ENCODE data around the gene TSTD1. TPM values are rescaled to one million over a fixed set of nuclear protein-coding genes. Genes with fewer than 3 reads are reported as not detected.

TSTD1 gene
- total RNA-seq, 1 experiment from 2014 or later: 74.5 TPM

DNA sequence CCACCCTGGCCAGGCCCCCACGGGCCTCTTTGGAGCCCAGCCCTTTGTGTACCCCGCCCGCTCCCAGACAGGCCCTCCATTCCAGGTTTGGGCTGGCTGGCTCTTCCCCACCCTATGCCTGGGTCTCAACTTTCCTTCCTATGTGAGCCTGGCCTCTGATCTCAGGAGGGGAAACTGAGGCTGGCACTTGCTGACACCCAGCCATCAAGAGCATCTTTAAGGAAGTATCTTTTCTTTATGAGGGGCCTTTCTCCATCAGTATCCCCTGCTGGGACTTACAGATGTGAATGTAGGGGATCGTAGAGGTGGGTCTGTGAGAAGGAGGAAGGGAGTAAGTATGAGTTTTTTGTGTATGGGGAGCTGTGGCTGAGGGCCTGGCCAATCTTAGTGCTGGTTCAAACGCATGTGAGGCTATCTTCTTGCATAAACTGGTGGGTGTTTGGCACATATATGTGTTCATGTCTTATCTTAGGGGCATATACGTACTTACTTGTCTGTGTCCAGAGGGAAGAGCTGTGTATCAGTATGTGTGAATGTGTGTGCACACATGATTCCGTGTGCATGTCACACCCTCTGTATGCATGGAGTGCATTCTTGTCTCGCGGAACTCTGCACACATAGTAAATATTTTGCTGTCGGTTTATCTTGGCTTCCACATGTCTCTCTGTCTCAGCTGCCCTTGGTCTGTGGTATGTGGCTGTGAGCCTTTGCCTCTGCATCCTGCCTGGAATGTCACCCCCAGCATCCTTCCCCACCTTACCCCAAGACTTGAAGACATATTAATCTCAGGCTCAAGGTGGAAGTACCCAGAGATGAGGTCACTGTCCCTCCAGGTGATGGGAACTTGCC, 45.2 kb upstream of the TSTD1 start:
- Mint-ChIP-seq H3K9me3 (no peaks in the 10 kb centered on the region), H3K36me3 (no peaks in the 10 kb centered on the region), H3K27ac (no peak overlapping the region), H3K4me3 (no peak overlapping the region), H3K4me1 (peaks cover 43% of the 10 kb centered on the region), H3K27me3 (ENCODE audit: low read depth) (no peaks in the 10 kb centered on the region; the same call in 1 of the 2 replicates)
- no peak for ATAC-seq
- POLR2A ChIA-PET: interaction anchor here (0.6 kb wide), 1 partner anchor 206 kb away, joined by 3 read pairs; no protein-coding TSS in a partner anchor
- DNase-seq (ENCODE audit: low spot score): no peak
- CTCF ChIA-PET: interaction anchor here (0.5 to 4.0 kb wide), 5 partner anchors 12 to 94 kb away, joined by 3 to 24 read pairs (median 6); partner anchors contain the start of genes F11R and KLHDC9
- TF ChIP-seq, protein P1, sequence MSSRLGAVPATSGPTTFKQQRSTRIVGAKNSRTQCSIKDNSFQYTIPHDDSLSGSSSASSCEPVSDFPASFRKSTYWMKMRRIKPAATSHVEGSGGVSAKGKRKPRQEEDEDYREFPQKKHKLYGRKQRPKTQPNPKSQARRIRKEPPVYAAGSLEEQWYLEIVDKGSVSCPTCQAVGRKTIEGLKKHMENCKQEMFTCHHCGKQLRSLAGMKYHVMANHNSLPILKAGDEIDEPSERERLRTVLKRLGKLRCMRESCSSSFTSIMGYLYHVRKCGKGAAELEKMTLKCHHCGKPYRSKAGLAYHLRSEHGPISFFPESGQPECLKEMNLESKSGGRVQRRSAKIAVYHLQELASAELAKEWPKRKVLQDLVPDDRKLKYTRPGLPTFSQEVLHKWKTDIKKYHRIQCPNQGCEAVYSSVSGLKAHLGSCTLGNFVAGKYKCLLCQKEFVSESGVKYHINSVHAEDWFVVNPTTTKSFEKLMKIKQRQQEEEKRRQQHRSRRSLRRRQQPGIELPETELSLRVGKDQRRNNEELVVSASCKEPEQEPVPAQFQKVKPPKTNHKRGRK (CRISPR knock-in tag; IDR thresholded peaks at IDR 0.05; ENCODE audit: borderline replicate concordance): no peak
- TF ChIP-seq NR2C2 (CRISPR knock-in tag; IDR thresholded peaks at IDR 0.05) (no peak), PRRX2 (CRISPR knock-in tag; IDR thresholded peaks at IDR 0.05) (no peak)

DNA sequence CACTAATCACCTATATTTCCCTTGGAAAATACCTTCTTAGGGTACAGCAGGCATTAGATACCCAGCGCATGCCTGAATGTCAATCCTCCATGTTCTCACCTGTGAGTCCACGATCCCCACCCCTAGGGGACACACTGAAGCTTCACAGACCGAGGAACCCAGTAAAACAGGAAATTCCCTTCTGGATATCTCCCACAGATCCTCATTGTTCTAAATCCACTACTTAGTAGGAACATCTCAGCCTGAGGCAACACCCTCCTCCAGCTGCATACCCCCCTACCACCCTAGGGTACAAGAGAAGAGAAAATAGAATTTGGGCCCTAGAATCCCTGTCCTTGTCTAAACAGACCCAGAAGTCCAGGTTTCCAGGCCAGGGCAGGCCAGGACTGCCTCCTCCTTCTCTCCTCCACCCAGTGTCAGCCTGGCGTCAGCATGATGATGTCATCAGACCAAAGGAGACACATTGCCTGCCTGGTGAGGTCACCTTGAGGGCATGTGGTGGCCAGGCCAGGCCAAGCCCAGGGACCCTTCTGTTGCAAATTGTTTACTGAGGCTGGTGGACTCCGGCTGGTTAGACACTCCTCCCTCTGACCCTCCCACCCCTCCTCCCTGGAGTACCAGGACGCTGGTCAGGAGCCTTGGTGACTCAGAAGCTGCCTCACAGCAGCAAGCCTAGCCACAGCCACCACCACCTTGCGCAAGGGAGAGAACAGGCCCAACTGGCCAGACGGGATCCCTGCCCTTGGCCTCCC, 44.4 kb upstream of the TSTD1 start:
- H3K27me3 Mint-ChIP-seq (ENCODE audit: low read depth): no peaks in the 10 kb centered on the region; the same call in 1 of the 2 replicates
- H3K9me3 Mint-ChIP-seq: no peaks in the 10 kb centered on the region
- DNase-seq (ENCODE audit: low spot score): no peak
- no peaks in the 10 kb centered on the region for H3K36me3 Mint-ChIP-seq
- H3K4me3 Mint-ChIP-seq: no peak overlapping the region
- POLR2A ChIA-PET: no interaction called here
- TF ChIP-seq ZNF423 (CRISPR knock-in tag; IDR thresholded peaks at IDR 0.05): no peak
- TF ChIP-seq E2F5 (CRISPR knock-in tag; IDR thresholded peaks at IDR 0.05): no peak
- TF ChIP-seq, protein P2, sequence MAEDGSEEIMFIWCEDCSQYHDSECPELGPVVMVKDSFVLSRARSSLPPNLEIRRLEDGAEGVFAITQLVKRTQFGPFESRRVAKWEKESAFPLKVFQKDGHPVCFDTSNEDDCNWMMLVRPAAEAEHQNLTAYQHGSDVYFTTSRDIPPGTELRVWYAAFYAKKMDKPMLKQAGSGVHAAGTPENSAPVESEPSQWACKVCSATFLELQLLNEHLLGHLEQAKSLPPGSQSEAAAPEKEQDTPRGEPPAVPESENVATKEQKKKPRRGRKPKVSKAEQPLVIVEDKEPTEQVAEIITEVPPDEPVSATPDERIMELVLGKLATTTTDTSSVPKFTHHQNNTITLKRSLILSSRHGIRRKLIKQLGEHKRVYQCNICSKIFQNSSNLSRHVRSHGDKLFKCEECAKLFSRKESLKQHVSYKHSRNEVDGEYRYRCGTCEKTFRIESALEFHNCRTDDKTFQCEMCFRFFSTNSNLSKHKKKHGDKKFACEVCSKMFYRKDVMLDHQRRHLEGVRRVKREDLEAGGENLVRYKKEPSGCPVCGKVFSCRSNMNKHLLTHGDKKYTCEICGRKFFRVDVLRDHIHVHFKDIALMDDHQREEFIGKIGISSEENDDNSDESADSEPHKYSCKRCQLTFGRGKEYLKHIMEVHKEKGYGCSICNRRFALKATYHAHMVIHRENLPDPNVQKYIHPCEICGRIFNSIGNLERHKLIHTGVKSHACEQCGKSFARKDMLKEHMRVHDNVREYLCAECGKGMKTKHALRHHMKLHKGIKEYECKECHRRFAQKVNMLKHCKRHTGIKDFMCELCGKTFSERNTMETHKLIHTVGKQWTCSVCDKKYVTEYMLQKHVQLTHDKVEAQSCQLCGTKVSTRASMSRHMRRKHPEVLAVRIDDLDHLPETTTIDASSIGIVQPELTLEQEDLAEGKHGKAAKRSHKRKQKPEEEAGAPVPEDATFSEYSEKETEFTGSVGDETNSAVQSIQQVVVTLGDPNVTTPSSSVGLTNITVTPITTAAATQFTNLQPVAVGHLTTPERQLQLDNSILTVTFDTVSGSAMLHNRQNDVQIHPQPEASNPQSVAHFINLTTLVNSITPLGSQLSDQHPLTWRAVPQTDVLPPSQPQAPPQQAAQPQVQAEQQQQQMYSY (CRISPR knock-in tag; IDR thresholded peaks at IDR 0.05): no peak
- TF ChIP-seq SOX15 (CRISPR knock-in tag; IDR thresholded peaks at IDR 0.05): no peak
- no peak for TF ChIP-seq CREM (CRISPR knock-in tag; IDR thresholded peaks at IDR 0.05)
- peak; percentile 51; the same call in 1 of the 2 replicates for TF ChIP-seq ZNF263 (CRISPR knock-in tag; IDR thresholded peaks at IDR 0.05; ENCODE audit: low read depth)
- TF ChIP-seq, protein P3, sequence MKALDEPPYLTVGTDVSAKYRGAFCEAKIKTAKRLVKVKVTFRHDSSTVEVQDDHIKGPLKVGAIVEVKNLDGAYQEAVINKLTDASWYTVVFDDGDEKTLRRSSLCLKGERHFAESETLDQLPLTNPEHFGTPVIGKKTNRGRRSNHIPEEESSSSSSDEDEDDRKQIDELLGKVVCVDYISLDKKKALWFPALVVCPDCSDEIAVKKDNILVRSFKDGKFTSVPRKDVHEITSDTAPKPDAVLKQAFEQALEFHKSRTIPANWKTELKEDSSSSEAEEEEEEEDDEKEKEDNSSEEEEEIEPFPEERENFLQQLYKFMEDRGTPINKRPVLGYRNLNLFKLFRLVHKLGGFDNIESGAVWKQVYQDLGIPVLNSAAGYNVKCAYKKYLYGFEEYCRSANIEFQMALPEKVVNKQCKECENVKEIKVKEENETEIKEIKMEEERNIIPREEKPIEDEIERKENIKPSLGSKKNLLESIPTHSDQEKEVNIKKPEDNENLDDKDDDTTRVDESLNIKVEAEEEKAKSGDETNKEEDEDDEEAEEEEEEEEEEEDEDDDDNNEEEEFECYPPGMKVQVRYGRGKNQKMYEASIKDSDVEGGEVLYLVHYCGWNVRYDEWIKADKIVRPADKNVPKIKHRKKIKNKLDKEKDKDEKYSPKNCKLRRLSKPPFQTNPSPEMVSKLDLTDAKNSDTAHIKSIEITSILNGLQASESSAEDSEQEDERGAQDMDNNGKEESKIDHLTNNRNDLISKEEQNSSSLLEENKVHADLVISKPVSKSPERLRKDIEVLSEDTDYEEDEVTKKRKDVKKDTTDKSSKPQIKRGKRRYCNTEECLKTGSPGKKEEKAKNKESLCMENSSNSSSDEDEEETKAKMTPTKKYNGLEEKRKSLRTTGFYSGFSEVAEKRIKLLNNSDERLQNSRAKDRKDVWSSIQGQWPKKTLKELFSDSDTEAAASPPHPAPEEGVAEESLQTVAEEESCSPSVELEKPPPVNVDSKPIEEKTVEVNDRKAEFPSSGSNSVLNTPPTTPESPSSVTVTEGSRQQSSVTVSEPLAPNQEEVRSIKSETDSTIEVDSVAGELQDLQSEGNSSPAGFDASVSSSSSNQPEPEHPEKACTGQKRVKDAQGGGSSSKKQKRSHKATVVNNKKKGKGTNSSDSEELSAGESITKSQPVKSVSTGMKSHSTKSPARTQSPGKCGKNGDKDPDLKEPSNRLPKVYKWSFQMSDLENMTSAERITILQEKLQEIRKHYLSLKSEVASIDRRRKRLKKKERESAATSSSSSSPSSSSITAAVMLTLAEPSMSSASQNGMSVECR (CRISPR knock-in tag; IDR thresholded peaks at IDR 0.05; ENCODE audit: borderline replicate concordance): no peak
- no peak for TF ChIP-seq ATF1 (CRISPR knock-in tag; IDR thresholded peaks at IDR 0.05)
- CTCF ChIA-PET: interaction anchor here (0.5 to 1.9 kb wide), 3 partner anchors 11 to 62 kb away, joined by 3 to 6 read pairs (median 4); partner anchors contain the start of gene F11R
- no peak; the same call in none of the 2 replicates for ATAC-seq
- H3K4me1 Mint-ChIP-seq: peaks cover 41% of the 10 kb centered on the region
- H3K27ac Mint-ChIP-seq: no peak overlapping the region

All from WTC11 (cell line).